IMR-90 (cell line): ENCODE measurements around the gene ZNF738. TPM values are rescaled to one million over a fixed set of nuclear protein-coding genes. Genes with fewer than 3 reads are reported as not detected.
A peak's percentile ranks its signal among the peaks of the same experiment; 100 is the strongest.

Experiments
- ATAC-seq: fragments of 200-7000 bp; cut with Tn5 transposase; 2 replicates; pipeline ENCODE4 v1.9.1; 2020; ENCODE audit warnings: low read depth, mild to moderate bottlenecking, moderate library complexity
- BruUV-seq: library from RNA; stranded (reverse); fragments of 400-500 nt; replicated peaks from 2 replicates; lab custom pipeline; 2021; lab: Mats Ljungman, UMichigan
- CTCF ChIA-PET: fragments of 300-600 bp; formaldehyde crosslinking; extraction: SDS; loops from one replicate; lab custom pipeline; 2021; ENCODE audit warnings: antibody characterized with exemption; lab: Yijun Ruan, JAX
- POLR2A ChIA-PET: fragments of 300-600 bp; sonication (Branson Sonifier 250); formaldehyde crosslinking; loops from one replicate; lab custom pipeline; 2022; ENCODE audit warnings: antibody characterized with exemption; ENCODE audit not compliant: unreplicated experiment; lab: Charles Lee
- DNase-seq: peaks from one replicate; pipeline ENCODE4 v3.0.0; 2013
- H2AFZ ChIP-seq: replicated peaks from 2 replicates; pipeline ENCODE3; 2013; ENCODE audit warnings: low read length, mild to moderate bottlenecking; ENCODE audit not compliant: poor library complexity
- H2AK5ac ChIP-seq: 2 replicates; pipeline ENCODE4 v1.6.1; 2013; ENCODE audit warnings: low read depth, low read length, inconsistent platforms
- H2AK9ac ChIP-seq: replicated peaks from 2 replicates; pipeline ENCODE3; 2013; ENCODE audit warnings: mild to moderate bottlenecking, low read depth, low read length, moderate library complexity; ENCODE audit not compliant: poor library complexity
- H2BK120ac ChIP-seq: 2 replicates; pipeline ENCODE4 v1.6.1; 2013; ENCODE audit warnings: low read depth, low read length, inconsistent platforms
- H2BK15ac ChIP-seq: 3 replicates; pipeline ENCODE4 v1.6.1; 2013; ENCODE audit warnings: low read depth, low read length, inconsistent platforms
- H2BK20ac ChIP-seq: 2 replicates; pipeline ENCODE4 v1.6.1; 2013; ENCODE audit warnings: low read depth, mild to moderate bottlenecking, inconsistent platforms, low read length, moderate library complexity
- H2BK5ac ChIP-seq: 2 replicates; pipeline ENCODE4 v1.6.1; 2013; ENCODE audit warnings: mild to moderate bottlenecking, low read depth, low read length, inconsistent platforms; ENCODE audit not compliant: poor library complexity, severe bottlenecking
- H3K14ac ChIP-seq: replicated peaks from 2 replicates; pipeline ENCODE4 v1.6.1; 2013; ENCODE audit warnings: low read depth, low read length, inconsistent platforms
- H3K18ac ChIP-seq: 2 replicates; pipeline ENCODE4 v1.6.1; 2013; ENCODE audit warnings: low read depth, low read length, control low read depth
- H3K23ac ChIP-seq: 2 replicates; pipeline ENCODE4 v1.6.1; 2013; ENCODE audit warnings: low read depth, low read length, inconsistent platforms
- H3K27ac ChIP-seq: 2 replicates; pipeline ENCODE4 v1.5.1; 2013; ENCODE audit warnings: mild to moderate bottlenecking, control low read depth, low read length; ENCODE audit not compliant: insufficient read depth
- H3K27me3 ChIP-seq: 2 replicates; pipeline ENCODE4 v1.6.1; 2013; ENCODE audit warnings: low read length; ENCODE audit not compliant: control insufficient read depth, insufficient read depth
- H3K36me3 ChIP-seq: 2 replicates; pipeline ENCODE4 v1.6.1; 2013; ENCODE audit warnings: low read length, mixed read lengths; ENCODE audit not compliant: control insufficient read depth, insufficient read depth
- H3K4ac ChIP-seq: 2 replicates; pipeline ENCODE4 v1.6.1; 2013; ENCODE audit warnings: low read depth, low read length, inconsistent platforms
- H3K4me1 ChIP-seq: 2 replicates; pipeline ENCODE4 v1.6.1; 2013; ENCODE audit warnings: low read length, mixed read lengths; ENCODE audit not compliant: control insufficient read depth, insufficient read depth
- H3K4me2 ChIP-seq: 2 replicates; pipeline ENCODE4 v1.6.1; 2013; ENCODE audit warnings: low read depth, mild to moderate bottlenecking, control low read depth, low read length, moderate library complexity
- H3K4me3 ChIP-seq: 2 replicates; pipeline ENCODE4 v1.5.1; 2013; ENCODE audit warnings: low read depth, mild to moderate bottlenecking, control low read depth, low read length, moderate library complexity; ENCODE audit not compliant: insufficient read depth
- H3K56ac ChIP-seq: 2 replicates; pipeline ENCODE4 v1.6.1; 2013; ENCODE audit warnings: low read length, inconsistent platforms; ENCODE audit not compliant: insufficient read depth; ENCODE audit errors: extremely low read depth
- H3K79me1 ChIP-seq, 2 experiments: 2 replicates each; pipeline ENCODE4 v1.6.1; 2013; ENCODE audit warnings: low read length in 2 of 2, inconsistent platforms in 1 of 2, low read depth in 1 of 2
- H3K9ac ChIP-seq: 2 replicates; pipeline ENCODE4 v1.6.1; 2013; ENCODE audit warnings: low read depth, low read length, control low read depth
- H3K9me1 ChIP-seq: 2 replicates; pipeline ENCODE4 v1.6.1; 2013; ENCODE audit warnings: low read length, inconsistent platforms; ENCODE audit not compliant: insufficient read depth
- H3K9me3 ChIP-seq: 2 replicates; pipeline ENCODE4 v1.6.1; 2013; ENCODE audit warnings: low read length; ENCODE audit not compliant: control insufficient read depth, insufficient read depth
- H4K20me1 ChIP-seq: 2 replicates; pipeline ENCODE4 v1.6.1; 2013; ENCODE audit warnings: low read length, inconsistent platforms; ENCODE audit not compliant: insufficient read depth
- H4K5ac ChIP-seq: 2 replicates; pipeline ENCODE4 v1.6.1; 2013; ENCODE audit warnings: mild to moderate bottlenecking, low read depth, low read length, control low read depth
- H4K8ac ChIP-seq, 2 experiments: 2 replicates each; pipeline ENCODE4 v1.6.1; 2013; ENCODE audit warnings: low read depth in 2 of 2, low read length in 2 of 2, control low read depth in 1 of 2, inconsistent platforms in 1 of 2
- H4K91ac ChIP-seq: 2 replicates; pipeline ENCODE4 v1.6.1; 2013; ENCODE audit warnings: low read depth, low read length, inconsistent platforms; ENCODE audit not compliant: insufficient read depth
- NFE2L2 ChIP-seq: fragments of 150-350 bp; IDR thresholded peaks from 2 replicates; pipeline ENCODE4 v1.6.1; 2016; ENCODE audit warnings: low read depth, mild to moderate bottlenecking, low read length
- RFX5 ChIP-seq: IDR thresholded peaks from 2 replicates; pipeline ENCODE4 v1.8.0; 2012; ENCODE audit warnings: low read depth, mild to moderate bottlenecking, low read length, moderate library complexity
- WGBS, 2 experiments: methylation state at CpG; one replicate each; pipeline versions ENCODE4 v1.1.5 to v1.1.7; 2013; ENCODE audit warnings: missing lambda C conversion rate in 2 of 2; ENCODE audit not compliant: insufficient read length in 1 of 2; ENCODE audit errors: extremely low coverage in 2 of 2; 5-methylcytosine and 5-hydroxymethylcytosine counted together
- dilution Hi-C: fragments of 300-500 bp; cut with HindIII; formaldehyde crosslinking; loops from one replicate; pipeline ENCODE4 v1.14.3; 2018; ENCODE audit warnings: low sequenced_read_pairs; ENCODE audit not compliant: unreplicated experiment
- in situ Hi-C: fragments of 300-500 bp; cut with MboI; formaldehyde crosslinking; loops from 3 replicates; pipeline ENCODE4 v1.14.3; 2019; ENCODE audit warnings: low sequenced_read_pairs, inconsistent platforms, mixed read lengths
- intact Hi-C: fragments of 100-400 bp; cut with micrococcal nuclease; formaldehyde crosslinking; loops from 2 replicates; pipeline ENCODE4 v1.10.0; 2022
- polyA plus RNA-seq, 3 experiments: library from polyadenylated mRNA; depleted of rRNA; stranded (reverse); fragments of >200 nt; gene quantifications; 2 replicates each; pipeline ENCODE4 v1.2.3, GENCODE V29; 2012; ENCODE audit warnings: low replicate concordance in 1 of 3
- total RNA-seq: library from RNA; depleted of rRNA; stranded (reverse); fragments of >200 nt; gene quantifications from 2 replicates; pipeline ENCODE4 v1.2.3, GENCODE V29; 2012
- TF ChIP-seq, protein P1 (sequence below): fragments of 150-350 bp; IDR thresholded peaks from 2 replicates; pipeline ENCODE4 v1.6.1; 2016; ENCODE audit warnings: low read depth, mild to moderate bottlenecking, low read length, moderate library complexity, borderline replicate concordance

Gene ZNF738
- total and polyA plus RNA-seq, 2 of the 4 experiments (the other 2 are of a cell fraction): 2.7 to 7.3 TPM

GRCh38 chr19:21322528-21322927 is 36.3 kb upstream of the ZNF738 start:
- Histone ChIP-seq H2BK120ac (no peak overlapping the region), H3K36me3 (peaks cover 11% of the 10 kb centered on the region), H4K91ac (no peak overlapping the region), H3K27ac (no peak overlapping the region), H4K20me1 (peaks cover 4% of the 10 kb centered on the region; the same call in 1 of the 2 replicates), H2AFZ (no peak overlapping the region), H2BK20ac (no peak overlapping the region), H2BK5ac (no peak overlapping the region), H3K9me3 (peaks cover 5% of the 10 kb centered on the region; the same call in 1 of the 2 replicates), H3K56ac (no peak overlapping the region), H3K18ac (no peak overlapping the region), H2BK15ac (no peak overlapping the region), H2AK9ac (no peak overlapping the region), H4K5ac (no peak overlapping the region), H3K79me1 (peaks cover under 1 to 6% of the 10 kb centered on the region in 2 experiments; a peak in 3 of 4 replicates), H3K4me3 (no peak overlapping the region), H3K23ac (no peak overlapping the region), H2AK5ac (no peak overlapping the region), H3K4me2 (no peak overlapping the region), H4K8ac (no peak overlapping the region), H3K14ac (no peak overlapping the region), H3K4ac (no peak overlapping the region), H3K27me3 (no peaks in the 10 kb centered on the region), H3K9ac (no peak overlapping the region), H3K4me1 (no peaks in the 10 kb centered on the region), H3K9me1 (no peaks in the 10 kb centered on the region)
- TF ChIP-seq NFE2L2 (no peak), RFX5 (no peak)
- TF ChIP-seq, protein P1, sequence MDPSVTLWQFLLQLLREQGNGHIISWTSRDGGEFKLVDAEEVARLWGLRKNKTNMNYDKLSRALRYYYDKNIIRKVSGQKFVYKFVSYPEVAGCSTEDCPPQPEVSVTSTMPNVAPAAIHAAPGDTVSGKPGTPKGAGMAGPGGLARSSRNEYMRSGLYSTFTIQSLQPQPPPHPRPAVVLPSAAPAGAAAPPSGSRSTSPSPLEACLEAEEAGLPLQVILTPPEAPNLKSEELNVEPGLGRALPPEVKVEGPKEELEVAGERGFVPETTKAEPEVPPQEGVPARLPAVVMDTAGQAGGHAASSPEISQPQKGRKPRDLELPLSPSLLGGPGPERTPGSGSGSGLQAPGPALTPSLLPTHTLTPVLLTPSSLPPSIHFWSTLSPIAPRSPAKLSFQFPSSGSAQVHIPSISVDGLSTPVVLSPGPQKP: no peak
- dilution Hi-C loops (no loop called here), in situ Hi-C loops (no loop called here), intact Hi-C loops (no loop called here)
- ATAC-seq (0 out of 2 replicates have a peak, but pooled peaks have one; percentile 24), DNase-seq (no peak)
- WGBS, 2 experiments: 87% methylated on average over 3 of the region's 8 CpGs; no CpG with 5 or more reads in 1 of the 2 experiments
- ChIA-PET CTCF (interaction anchor here (0.6 kb wide), 1 partner anchor 371 kb away, joined by 4 read pairs; no protein-coding TSS in a partner anchor), POLR2A (no interaction called here)
- no TSS peak for BruUV-seq
